NCI-H82 treated with DMSO at 0.1 percent for 48 hours (cell line): ENCODE measurements around the gene RETN.

Experiments used
- DNase-seq: peaks from one replicate; lab custom pipeline; 2025; ENCODE audit not compliant: unreplicated experiment; lab: John Stamatoyannopoulos, UW

RETN gene

GRCh38 chr19:7657131-7657751 is 11.6 kb upstream of the RETN start:
- no peak for DNase-seq

- DNase-seq: no peak
Observed at GRCh38 chr19:7658219-7658686, 10.6 kb upstream of the RETN start.

- DNase-seq: no peak
Observed at GRCh38 chr19:7661744-7662538, 6.9 kb upstream of the RETN start.

- no peak for DNase-seq
Observed at GRCh38 chr19:7662657-7663056, 6.2 kb upstream of the RETN start.

GRCh38 chr19:7663706-7664105 is 5.1 kb upstream of the RETN start:
- DNase-seq: no peak

- DNase-seq: no peak
Observed at GRCh38 chr19:7665076-7665475, 3.8 kb upstream of the RETN start.

- no peak for DNase-seq
Observed at GRCh38 chr19:7669641-7670040, 792 bp downstream of the RETN start.

- no peak for DNase-seq
Observed at GRCh38 chr19:7670150-7670783, 1.4 kb downstream of the RETN start.

- DNase-seq: no peak
Observed at GRCh38 chr19:7670790-7671189, 1.9 kb downstream of the RETN start.

- no peak for DNase-seq
Observed at GRCh38 chr19:7672522-7672921, 3.7 kb downstream of the RETN start.

- DNase-seq: peak; percentile 57
Observed at GRCh38 chr19:7674010-7675005, 5.5 kb downstream of the RETN start.

GRCh38 chr19:7676376-7676775 is 7.5 kb downstream of the RETN start:
- no peak for DNase-seq

GRCh38 chr19:7676854-7677253 is 8.0 kb downstream of the RETN start, which contains the start of gene MCEMP1:
Gene MCEMP1, plus strand, starts transcription at chr19:7677090. Its CDS starts 31 bp downstream, at chr19:7677121.
- DNase-seq: no peak

- no peak for DNase-seq
Observed at GRCh38 chr19:7677669-7678311, 8.9 kb downstream of the RETN start.

- peak; percentile 52 for DNase-seq
Observed at GRCh38 chr19:7678971-7679751, 10.3 kb downstream of the RETN start.

- DNase-seq: no peak
Observed at GRCh38 chr19:7679771-7680605, 11.1 kb downstream of the RETN start.

GRCh38 chr19:7680606-7681339 is 11.9 kb downstream of the RETN start, which contains the start of gene TRAPPC5:
Gene TRAPPC5, plus strand, starts transcription at chr19:7680833. Its CDS starts 1,421 bp downstream, at chr19:7682254.
- DNase-seq: no peak
